AG10803 (cell line): ENCODE measurements around the gene MUC21.
A peak's percentile ranks its signal among the peaks of the same experiment; 100 is the strongest.

Experiments used
- DNase-seq: peaks from one replicate; pipeline ENCODE4 v3.0.0; 2010; ENCODE audit warnings: low read depth
- H3K4me3 ChIP-seq: 2 replicates; pipeline ENCODE4 v1.5.1; 2011; ENCODE audit warnings: mild to moderate bottlenecking, low read length, control low read depth
- TF ChIP-seq, protein P1 (sequence below): conservative IDR thresholded peaks from 2 replicates; pipeline ENCODE4 v1.5.1; 2011; ENCODE audit warnings: mild to moderate bottlenecking, low read length, control low read depth, inconsistent platforms

MUC21 gene

DNA sequence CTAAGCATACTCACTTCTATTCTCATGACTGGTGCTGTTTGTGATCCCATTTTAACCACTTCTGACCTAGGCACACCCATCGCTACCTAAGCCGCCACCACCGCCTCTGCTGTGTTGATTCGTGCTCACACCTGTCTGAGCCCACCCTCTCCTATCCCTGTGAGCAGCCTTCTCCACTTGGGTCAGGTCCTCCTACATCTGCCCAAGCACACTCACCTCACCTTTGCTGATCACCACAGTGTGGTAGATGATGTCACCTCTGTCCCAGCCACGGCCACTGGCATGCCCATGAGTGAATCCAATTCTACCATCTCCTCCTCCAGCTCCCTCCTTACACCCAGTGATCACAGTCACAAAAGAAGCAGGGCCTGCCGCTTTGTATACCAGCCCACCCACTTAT, 47.6 kb downstream of the MUC21 start:
- DNase-seq = no peak
- TF ChIP-seq, protein P1, sequence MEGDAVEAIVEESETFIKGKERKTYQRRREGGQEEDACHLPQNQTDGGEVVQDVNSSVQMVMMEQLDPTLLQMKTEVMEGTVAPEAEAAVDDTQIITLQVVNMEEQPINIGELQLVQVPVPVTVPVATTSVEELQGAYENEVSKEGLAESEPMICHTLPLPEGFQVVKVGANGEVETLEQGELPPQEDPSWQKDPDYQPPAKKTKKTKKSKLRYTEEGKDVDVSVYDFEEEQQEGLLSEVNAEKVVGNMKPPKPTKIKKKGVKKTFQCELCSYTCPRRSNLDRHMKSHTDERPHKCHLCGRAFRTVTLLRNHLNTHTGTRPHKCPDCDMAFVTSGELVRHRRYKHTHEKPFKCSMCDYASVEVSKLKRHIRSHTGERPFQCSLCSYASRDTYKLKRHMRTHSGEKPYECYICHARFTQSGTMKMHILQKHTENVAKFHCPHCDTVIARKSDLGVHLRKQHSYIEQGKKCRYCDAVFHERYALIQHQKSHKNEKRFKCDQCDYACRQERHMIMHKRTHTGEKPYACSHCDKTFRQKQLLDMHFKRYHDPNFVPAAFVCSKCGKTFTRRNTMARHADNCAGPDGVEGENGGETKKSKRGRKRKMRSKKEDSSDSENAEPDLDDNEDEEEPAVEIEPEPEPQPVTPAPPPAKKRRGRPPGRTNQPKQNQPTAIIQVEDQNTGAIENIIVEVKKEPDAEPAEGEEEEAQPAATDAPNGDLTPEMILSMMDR = no peak
- H3K4me3 ChIP-seq = no peak overlapping the region

DNA sequence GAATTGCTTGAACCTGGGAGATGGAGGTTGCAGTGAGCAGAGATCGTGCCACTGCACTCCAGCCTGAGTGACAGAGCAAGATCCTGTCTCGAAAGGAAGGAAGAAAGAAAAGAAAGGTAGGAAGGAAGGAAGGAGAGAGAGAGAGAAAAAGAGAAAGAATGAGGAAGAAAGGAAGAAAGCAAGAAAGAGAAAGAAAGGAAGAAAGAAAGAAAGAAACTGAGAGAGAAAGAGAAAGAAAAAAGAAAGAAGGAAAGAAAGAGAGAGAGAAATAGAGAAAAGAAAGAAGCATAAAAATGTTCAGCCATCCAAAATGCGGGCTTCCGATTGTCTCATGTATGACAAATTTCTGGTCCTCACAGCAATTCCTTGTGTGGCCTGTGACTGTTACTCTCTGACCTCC, 49.6 kb downstream of the MUC21 start:
- TF ChIP-seq, protein P1 = no peak
- no peak overlapping the region for H3K4me3 ChIP-seq
- DNase-seq = no peak

DNA sequence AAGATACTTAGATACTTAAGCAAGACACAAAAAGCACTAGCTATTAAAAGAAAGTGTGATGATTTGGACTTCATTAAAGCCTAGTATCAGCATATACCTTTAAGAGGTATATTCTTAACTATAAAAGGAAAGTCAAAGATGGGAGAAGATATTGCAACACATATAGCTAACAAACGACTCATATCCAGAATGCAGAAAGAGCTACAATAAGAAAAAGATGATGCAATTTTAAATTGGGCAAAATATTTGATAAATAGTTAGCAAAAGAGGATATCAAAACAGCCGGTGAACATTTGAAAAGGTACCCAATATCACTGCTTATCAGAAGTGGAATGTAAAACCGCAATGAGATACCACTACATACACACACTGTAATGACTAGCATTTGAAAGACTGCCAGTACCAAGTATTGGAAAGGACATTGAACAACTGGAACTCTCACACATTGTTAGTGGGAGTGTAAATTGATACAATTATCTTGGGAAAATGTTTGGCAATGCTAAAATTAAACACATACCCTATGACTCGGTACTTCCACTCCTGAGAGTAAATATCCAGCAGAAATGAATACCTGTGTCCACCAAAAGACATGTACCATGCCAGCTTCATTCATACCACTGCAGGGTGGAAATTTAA, 52.5 kb downstream of the MUC21 start:
- no peak overlapping the region for H3K4me3 ChIP-seq
- TF ChIP-seq, protein P1 = no peak
- DNase-seq = peak; percentile 3

DNA sequence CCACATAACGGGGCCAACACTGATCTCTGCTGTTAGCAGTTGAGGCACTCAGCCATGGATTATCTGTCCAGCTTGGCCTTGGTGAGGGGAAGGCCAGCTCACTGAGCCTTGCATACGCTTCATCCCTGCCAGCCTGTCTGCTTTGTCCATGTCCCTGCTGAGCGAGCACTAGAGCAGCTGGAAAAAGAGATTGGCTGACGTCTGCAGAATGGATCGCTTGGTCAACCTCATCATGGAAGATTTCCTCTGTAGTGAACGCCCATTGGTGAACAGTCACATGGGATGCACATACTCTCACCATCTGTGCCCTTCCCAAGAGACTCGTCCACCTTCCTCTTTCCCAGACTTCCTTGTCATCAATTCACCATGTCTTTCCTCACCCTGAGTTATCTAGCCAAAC, 53.7 kb downstream of the MUC21 start:
- TF ChIP-seq, protein P1 = no peak

DNA sequence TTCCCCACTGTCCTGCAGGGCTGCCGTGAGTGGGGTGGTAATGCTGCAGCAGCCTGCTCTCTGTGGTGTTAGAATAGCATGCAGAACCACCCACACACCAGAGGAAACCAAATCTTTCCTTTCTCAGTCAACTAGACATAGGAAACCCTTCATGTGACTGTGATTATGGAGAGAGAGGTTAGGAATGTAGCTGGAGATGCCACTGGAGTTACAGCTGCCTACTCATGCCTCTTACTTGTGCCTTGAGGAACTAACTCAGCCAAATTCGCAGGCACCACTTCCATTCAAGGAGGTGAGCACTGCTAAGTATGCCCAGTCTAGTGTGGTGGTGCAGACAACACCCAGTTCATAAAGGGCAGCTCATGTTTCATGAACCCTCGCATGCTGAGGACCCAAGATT, 54.2 kb downstream of the MUC21 start:
- TF ChIP-seq, protein P1 = no peak
- DNase-seq = peak; percentile 78
- H3K4me3 ChIP-seq = no peak overlapping the region

More for the DNA sequence above, 53.7 kb downstream of the MUC21 start:
- no peak overlapping the region for H3K4me3 ChIP-seq
- peak; percentile 70 for DNase-seq

DNA sequence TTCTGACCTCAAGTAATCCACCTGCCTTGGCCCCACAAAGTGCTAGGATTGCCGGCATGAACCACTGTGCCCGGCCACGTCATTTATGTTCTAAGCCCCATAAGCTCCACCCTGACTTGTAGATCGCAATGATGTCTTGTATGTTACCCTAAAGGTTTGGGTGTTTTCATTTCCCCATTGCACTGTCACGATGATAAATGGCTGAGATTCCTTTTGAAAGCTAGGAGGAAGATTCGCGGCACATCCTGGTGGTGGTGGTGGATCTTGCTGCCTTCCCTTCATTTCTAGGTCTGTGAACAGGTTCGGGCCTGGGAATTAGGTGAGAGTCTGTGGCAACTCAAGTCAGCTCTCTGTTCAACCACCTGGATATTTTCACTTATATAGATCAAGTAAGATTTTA, 55.0 kb downstream of the MUC21 start:
- no peak overlapping the region for H3K4me3 ChIP-seq
- TF ChIP-seq, protein P1 = no peak
- no peak for DNase-seq
